ENCODE data around the gene TNFRSF18. TPM values are rescaled to one million over a fixed set of nuclear protein-coding genes. Genes with fewer than 3 reads are reported as not detected.

TNFRSF18 gene
- polyA plus RNA-seq, 2 of the 4 experiments (the other 2 are of a cell fraction), result not detected

DNA sequence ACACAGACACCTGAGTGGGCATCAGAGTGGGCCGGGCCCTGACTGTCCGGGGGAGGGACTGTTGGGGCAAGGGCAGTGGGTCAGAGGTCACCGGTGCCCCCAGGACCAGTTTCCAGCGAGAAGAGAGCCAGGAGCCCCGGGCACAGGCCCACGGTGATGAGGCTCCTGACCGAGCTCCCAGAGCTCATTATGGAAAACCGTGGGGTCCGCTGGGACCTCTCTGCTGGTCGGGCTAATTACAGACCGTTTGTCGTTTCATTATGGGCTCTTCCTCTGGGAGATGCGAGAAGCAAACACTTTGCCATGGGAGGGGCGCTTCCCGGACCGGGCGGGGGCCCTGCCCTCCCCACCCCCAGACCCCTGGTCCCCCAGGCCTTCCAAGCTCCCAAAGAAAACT is 44.7 kb downstream of the TNFRSF18 start:
- no peak overlapping the region for H3K4me3 ChIP-seq
- no peak for DNase-seq (ENCODE audit: low read depth in 1 of 2, low spot score in 1 of 2)
- ATAC-seq, result no peak
- no peaks in the 10 kb centered on the region for H3K9me3 ChIP-seq
- FAIRE-seq, result no peak
- TF ChIP-seq, protein P1, sequence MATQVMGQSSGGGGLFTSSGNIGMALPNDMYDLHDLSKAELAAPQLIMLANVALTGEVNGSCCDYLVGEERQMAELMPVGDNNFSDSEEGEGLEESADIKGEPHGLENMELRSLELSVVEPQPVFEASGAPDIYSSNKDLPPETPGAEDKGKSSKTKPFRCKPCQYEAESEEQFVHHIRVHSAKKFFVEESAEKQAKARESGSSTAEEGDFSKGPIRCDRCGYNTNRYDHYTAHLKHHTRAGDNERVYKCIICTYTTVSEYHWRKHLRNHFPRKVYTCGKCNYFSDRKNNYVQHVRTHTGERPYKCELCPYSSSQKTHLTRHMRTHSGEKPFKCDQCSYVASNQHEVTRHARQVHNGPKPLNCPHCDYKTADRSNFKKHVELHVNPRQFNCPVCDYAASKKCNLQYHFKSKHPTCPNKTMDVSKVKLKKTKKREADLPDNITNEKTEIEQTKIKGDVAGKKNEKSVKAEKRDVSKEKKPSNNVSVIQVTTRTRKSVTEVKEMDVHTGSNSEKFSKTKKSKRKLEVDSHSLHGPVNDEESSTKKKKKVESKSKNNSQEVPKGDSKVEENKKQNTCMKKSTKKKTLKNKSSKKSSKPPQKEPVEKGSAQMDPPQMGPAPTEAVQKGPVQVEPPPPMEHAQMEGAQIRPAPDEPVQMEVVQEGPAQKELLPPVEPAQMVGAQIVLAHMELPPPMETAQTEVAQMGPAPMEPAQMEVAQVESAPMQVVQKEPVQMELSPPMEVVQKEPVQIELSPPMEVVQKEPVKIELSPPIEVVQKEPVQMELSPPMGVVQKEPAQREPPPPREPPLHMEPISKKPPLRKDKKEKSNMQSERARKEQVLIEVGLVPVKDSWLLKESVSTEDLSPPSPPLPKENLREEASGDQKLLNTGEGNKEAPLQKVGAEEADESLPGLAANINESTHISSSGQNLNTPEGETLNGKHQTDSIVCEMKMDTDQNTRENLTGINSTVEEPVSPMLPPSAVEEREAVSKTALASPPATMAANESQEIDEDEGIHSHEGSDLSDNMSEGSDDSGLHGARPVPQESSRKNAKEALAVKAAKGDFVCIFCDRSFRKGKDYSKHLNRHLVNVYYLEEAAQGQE (IDR thresholded peaks at IDR 0.05), result no peak
- TF ChIP-seq FOSL2 (IDR thresholded peaks at IDR 0.05) (no peak), FOSL2 (CRISPR knock-in tag; IDR thresholded peaks at IDR 0.05) (no peak), RFX5 (IDR thresholded peaks at IDR 0.05) (no peak), HES2 (IDR thresholded peaks at IDR 0.05) (no peak), NFE2L2 (conservative IDR thresholded peaks at IDR 0.05; ENCODE audit: low read length) (no peak), FOXS1 (CRISPR knock-in tag; IDR thresholded peaks at IDR 0.05) (no peak), POLR2AphosphoS2 (conservative IDR thresholded peaks at IDR 0.05; ENCODE audit: low read length) (no peak), EP300 (IDR thresholded peaks at IDR 0.05) (no peak), BHLHE40 (IDR thresholded peaks at IDR 0.05; ENCODE audit: low read depth, low read length) (no peak), ZFP36 (IDR thresholded peaks at IDR 0.05; ENCODE audit: borderline replicate concordance, partially characterized antibody) (no peak), MAZ (IDR thresholded peaks at IDR 0.05; ENCODE audit: borderline replicate concordance, low read depth, low read length) (no peak), RCOR1 (IDR thresholded peaks at IDR 0.05; ENCODE audit: low read depth, low read length) (no peak), RAD21 (conservative IDR thresholded peaks at IDR 0.05 in 1 of 2, IDR thresholded peaks at IDR 0.05 in 1 of 2) (no peak), HOXB5 (CRISPR knock-in tag; IDR thresholded peaks at IDR 0.05) (no peak)
- TF ChIP-seq, protein P2, sequence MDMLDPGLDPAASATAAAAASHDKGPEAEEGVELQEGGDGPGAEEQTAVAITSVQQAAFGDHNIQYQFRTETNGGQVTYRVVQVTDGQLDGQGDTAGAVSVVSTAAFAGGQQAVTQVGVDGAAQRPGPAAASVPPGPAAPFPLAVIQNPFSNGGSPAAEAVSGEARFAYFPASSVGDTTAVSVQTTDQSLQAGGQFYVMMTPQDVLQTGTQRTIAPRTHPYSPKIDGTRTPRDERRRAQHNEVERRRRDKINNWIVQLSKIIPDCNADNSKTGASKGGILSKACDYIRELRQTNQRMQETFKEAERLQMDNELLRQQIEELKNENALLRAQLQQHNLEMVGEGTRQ (IDR thresholded peaks at IDR 0.05), result no peak
- TF ChIP-seq, protein P3, sequence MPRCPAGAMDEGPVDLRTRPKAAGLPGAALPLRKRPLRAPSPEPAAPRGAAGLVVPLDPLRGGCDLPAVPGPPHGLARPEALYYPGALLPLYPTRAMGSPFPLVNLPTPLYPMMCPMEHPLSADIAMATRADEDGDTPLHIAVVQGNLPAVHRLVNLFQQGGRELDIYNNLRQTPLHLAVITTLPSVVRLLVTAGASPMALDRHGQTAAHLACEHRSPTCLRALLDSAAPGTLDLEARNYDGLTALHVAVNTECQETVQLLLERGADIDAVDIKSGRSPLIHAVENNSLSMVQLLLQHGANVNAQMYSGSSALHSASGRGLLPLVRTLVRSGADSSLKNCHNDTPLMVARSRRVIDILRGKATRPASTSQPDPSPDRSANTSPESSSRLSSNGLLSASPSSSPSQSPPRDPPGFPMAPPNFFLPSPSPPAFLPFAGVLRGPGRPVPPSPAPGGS (IDR thresholded peaks at IDR 0.05), result no peak
- peaks cover 26% of the 10 kb centered on the region for H3K4me1 ChIP-seq
- ChIA-PET CTCF (interaction anchor here (1.8 to 1.9 kb wide), 2 partner anchors 39 to 69 kb away, joined by 4 to 5 read pairs; no protein-coding TSS in a partner anchor), POLR2A (no interaction called here)
- H3K4me2 ChIP-seq, result no peak overlapping the region
- WGBS (ENCODE audit: missing lambda C conversion rate), result no CpG with 5 or more reads among the region's 17 CpGs
- no peak overlapping the region for H3K27ac ChIP-seq

DNA sequence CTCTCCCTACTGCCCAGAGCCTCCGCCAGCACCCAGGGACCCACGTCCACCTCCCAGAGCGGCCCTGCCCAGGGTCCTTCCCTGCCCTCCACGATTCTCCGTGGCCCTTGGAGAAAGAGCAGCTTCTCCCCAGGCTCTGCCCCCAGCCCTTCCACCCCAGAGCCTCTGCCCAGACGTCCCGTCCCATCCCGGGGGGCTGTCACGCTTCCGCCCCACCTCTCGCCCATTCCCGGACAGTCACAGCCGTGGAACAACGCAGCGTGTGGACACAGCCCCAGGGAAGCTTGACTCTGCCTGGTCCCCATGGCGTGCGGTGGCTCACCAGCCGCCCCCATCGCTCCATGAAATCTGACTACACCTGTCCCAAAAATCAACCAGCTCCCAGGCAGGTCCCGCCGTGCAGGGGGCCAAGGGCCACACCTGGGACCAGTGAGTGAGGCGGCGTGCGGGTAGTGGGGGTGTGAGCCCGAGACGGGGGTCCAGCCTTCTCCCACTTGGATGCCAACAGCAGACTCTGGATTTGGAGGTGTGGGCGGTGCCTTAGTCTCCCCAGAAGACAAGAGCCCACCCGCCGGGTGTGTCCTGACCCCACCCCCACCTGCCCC is 45.2 kb downstream of the TNFRSF18 start:
- Histone ChIP-seq H3K4me2 (no peak overlapping the region), H3K9me3 (no peaks in the 10 kb centered on the region), H3K27ac (no peak overlapping the region), H3K4me1 (peaks cover 26% of the 10 kb centered on the region), H3K4me3 (no peak overlapping the region)
- 79% methylated on average over 16 of the region's 29 CpGs for WGBS (ENCODE audit: missing lambda C conversion rate)
- ATAC-seq (no peak), DNase-seq (ENCODE audit: low read depth in 1 of 2, low spot score in 1 of 2) (no peak), FAIRE-seq (no peak)
- ChIA-PET CTCF (interaction anchor here (1.8 to 1.9 kb wide), 2 partner anchors 39 to 70 kb away, joined by 4 to 5 read pairs; no protein-coding TSS in a partner anchor), POLR2A (no interaction called here)
- TF ChIP-seq NFE2L2 (conservative IDR thresholded peaks at IDR 0.05; ENCODE audit: low read length) (no peak), HEYL (CRISPR knock-in tag; IDR thresholded peaks at IDR 0.05) (no peak), POLR2A (IDR thresholded peaks at IDR 0.05; ENCODE audit: low read length) (no peak), E2F6 (IDR thresholded peaks at IDR 0.05; ENCODE audit: borderline replicate concordance, low read depth) (no peak), NPAS2 (CRISPR knock-in tag; IDR thresholded peaks at IDR 0.05; ENCODE audit: borderline replicate concordance) (no peak), SREBF2 (IDR thresholded peaks at IDR 0.05) (no peak)
- TF ChIP-seq, protein P1 (IDR thresholded peaks at IDR 0.05), result no peak
- TF ChIP-seq, protein P2 (IDR thresholded peaks at IDR 0.05), result no peak
- TF ChIP-seq, protein P4, sequence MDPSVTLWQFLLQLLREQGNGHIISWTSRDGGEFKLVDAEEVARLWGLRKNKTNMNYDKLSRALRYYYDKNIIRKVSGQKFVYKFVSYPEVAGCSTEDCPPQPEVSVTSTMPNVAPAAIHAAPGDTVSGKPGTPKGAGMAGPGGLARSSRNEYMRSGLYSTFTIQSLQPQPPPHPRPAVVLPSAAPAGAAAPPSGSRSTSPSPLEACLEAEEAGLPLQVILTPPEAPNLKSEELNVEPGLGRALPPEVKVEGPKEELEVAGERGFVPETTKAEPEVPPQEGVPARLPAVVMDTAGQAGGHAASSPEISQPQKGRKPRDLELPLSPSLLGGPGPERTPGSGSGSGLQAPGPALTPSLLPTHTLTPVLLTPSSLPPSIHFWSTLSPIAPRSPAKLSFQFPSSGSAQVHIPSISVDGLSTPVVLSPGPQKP (IDR thresholded peaks at IDR 0.05; ENCODE audit: low read depth, low read length), result no peak
